Measurements from ENCODE around the gene PLCH1. TPM values are rescaled to one million over a fixed set of nuclear protein-coding genes. Genes with fewer than 3 reads are reported as not detected.

Gene PLCH1
- total and polyA plus RNA-seq, 2 experiments from 2014 or later, result 8.1 to 25.3 TPM

DNA sequence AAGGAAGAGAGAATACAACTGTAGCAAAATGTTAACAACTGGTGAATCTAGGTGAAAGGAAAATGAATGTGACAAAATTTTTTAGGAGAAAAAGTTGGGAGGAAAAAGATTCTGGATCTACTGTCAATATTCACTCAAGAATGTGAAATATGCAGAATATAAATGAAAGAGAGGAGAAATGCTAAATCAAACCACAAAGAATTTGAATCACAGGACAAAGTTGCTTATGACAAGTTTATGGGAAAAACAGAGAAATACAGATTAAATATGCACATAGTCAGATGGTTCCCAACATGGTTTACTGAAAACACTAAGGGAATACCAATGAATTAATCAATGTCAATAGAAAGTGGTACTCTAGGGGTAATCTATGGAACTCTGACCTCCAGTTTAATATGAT is 33.6 kb upstream of the PLCH1 start (continued):
- TF ChIP-seq, protein P1, sequence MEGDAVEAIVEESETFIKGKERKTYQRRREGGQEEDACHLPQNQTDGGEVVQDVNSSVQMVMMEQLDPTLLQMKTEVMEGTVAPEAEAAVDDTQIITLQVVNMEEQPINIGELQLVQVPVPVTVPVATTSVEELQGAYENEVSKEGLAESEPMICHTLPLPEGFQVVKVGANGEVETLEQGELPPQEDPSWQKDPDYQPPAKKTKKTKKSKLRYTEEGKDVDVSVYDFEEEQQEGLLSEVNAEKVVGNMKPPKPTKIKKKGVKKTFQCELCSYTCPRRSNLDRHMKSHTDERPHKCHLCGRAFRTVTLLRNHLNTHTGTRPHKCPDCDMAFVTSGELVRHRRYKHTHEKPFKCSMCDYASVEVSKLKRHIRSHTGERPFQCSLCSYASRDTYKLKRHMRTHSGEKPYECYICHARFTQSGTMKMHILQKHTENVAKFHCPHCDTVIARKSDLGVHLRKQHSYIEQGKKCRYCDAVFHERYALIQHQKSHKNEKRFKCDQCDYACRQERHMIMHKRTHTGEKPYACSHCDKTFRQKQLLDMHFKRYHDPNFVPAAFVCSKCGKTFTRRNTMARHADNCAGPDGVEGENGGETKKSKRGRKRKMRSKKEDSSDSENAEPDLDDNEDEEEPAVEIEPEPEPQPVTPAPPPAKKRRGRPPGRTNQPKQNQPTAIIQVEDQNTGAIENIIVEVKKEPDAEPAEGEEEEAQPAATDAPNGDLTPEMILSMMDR (conservative IDR thresholded peaks at IDR 0.05; ENCODE audit: low read depth in 2 of 2), result no peak
- TF ChIP-seq JUNB (IDR thresholded peaks at IDR 0.05; ENCODE audit: unreplicated experiment) (no peak), POLR2AphosphoS5 (IDR thresholded peaks at IDR 0.05; ENCODE audit: low read depth) (no peak), ZNF331 (CRISPR knock-in tag; IDR thresholded peaks at IDR 0.05; ENCODE audit: low read depth) (no peak)

- Mint-ChIP-seq H3K9me3 (peaks cover 24% of the 10 kb centered on the region), H3K36me3 (ENCODE audit: low read depth) (peaks cover 30% of the 10 kb centered on the region), H3K4me1 (no peaks in the 10 kb centered on the region), H3K27me3 (ENCODE audit: insufficient read depth, low read depth, poor library complexity) (no peaks in the 10 kb centered on the region), H3K27ac (no peak overlapping the region), H3K4me3 (no peak overlapping the region)
- Histone ChIP-seq H3K27ac (ENCODE audit: low read depth) (no peak overlapping the region), H3K4me1 (ENCODE audit: insufficient read depth) (no peaks in the 10 kb centered on the region), H3F3A (replicated peaks; ENCODE audit: low read depth) (no peaks in the 10 kb centered on the region), H3K9me2 (ENCODE audit: insufficient read depth) (no peaks in the 10 kb centered on the region), H3K27me3 (ENCODE audit: insufficient read depth) (no peaks in the 10 kb centered on the region), H3K36me3 (ENCODE audit: insufficient read depth) (no peaks in the 10 kb centered on the region), H3K4me3 (no peak overlapping the region), H4K20me1 (replicated peaks; ENCODE audit: insufficient read depth) (no peaks in the 10 kb centered on the region), H3K4me2 (no peak overlapping the region), H3K79me2 (replicated peaks; ENCODE audit: insufficient read depth) (no peaks in the 10 kb centered on the region), H2AFZ (no peak overlapping the region)
- DNase-seq (ENCODE audit: low spot score) (no peak), ATAC-seq (no peak)
- TF ChIP-seq ZNF331 (CRISPR knock-in tag; IDR thresholded peaks at IDR 0.05; ENCODE audit: low read depth) (no peak), JUNB (IDR thresholded peaks at IDR 0.05; ENCODE audit: unreplicated experiment) (no peak), POLR2AphosphoS5 (IDR thresholded peaks at IDR 0.05; ENCODE audit: low read depth) (no peak), STAT1 (IDR thresholded peaks at IDR 0.05; ENCODE audit: unreplicated experiment) (no peak), CREB1 (CRISPR knock-in tag; IDR thresholded peaks at IDR 0.05; ENCODE audit: low read depth) (no peak), ETS1 (IDR thresholded peaks at IDR 0.05) (no peak), ZNF114 (CRISPR knock-in tag; IDR thresholded peaks at IDR 0.05) (no peak), EZH2 (IDR thresholded peaks at IDR 0.05; ENCODE audit: low read depth, unreplicated experiment) (no peak), REST (IDR thresholded peaks at IDR 0.05; ENCODE audit: unreplicated experiment) (no peak), NANOG (IDR thresholded peaks at IDR 0.05; ENCODE audit: borderline replicate concordance) (no peak), EZH2phosphoT487 (IDR thresholded peaks at IDR 0.05; ENCODE audit: unreplicated experiment) (no peak)
- TF ChIP-seq, protein P2, sequence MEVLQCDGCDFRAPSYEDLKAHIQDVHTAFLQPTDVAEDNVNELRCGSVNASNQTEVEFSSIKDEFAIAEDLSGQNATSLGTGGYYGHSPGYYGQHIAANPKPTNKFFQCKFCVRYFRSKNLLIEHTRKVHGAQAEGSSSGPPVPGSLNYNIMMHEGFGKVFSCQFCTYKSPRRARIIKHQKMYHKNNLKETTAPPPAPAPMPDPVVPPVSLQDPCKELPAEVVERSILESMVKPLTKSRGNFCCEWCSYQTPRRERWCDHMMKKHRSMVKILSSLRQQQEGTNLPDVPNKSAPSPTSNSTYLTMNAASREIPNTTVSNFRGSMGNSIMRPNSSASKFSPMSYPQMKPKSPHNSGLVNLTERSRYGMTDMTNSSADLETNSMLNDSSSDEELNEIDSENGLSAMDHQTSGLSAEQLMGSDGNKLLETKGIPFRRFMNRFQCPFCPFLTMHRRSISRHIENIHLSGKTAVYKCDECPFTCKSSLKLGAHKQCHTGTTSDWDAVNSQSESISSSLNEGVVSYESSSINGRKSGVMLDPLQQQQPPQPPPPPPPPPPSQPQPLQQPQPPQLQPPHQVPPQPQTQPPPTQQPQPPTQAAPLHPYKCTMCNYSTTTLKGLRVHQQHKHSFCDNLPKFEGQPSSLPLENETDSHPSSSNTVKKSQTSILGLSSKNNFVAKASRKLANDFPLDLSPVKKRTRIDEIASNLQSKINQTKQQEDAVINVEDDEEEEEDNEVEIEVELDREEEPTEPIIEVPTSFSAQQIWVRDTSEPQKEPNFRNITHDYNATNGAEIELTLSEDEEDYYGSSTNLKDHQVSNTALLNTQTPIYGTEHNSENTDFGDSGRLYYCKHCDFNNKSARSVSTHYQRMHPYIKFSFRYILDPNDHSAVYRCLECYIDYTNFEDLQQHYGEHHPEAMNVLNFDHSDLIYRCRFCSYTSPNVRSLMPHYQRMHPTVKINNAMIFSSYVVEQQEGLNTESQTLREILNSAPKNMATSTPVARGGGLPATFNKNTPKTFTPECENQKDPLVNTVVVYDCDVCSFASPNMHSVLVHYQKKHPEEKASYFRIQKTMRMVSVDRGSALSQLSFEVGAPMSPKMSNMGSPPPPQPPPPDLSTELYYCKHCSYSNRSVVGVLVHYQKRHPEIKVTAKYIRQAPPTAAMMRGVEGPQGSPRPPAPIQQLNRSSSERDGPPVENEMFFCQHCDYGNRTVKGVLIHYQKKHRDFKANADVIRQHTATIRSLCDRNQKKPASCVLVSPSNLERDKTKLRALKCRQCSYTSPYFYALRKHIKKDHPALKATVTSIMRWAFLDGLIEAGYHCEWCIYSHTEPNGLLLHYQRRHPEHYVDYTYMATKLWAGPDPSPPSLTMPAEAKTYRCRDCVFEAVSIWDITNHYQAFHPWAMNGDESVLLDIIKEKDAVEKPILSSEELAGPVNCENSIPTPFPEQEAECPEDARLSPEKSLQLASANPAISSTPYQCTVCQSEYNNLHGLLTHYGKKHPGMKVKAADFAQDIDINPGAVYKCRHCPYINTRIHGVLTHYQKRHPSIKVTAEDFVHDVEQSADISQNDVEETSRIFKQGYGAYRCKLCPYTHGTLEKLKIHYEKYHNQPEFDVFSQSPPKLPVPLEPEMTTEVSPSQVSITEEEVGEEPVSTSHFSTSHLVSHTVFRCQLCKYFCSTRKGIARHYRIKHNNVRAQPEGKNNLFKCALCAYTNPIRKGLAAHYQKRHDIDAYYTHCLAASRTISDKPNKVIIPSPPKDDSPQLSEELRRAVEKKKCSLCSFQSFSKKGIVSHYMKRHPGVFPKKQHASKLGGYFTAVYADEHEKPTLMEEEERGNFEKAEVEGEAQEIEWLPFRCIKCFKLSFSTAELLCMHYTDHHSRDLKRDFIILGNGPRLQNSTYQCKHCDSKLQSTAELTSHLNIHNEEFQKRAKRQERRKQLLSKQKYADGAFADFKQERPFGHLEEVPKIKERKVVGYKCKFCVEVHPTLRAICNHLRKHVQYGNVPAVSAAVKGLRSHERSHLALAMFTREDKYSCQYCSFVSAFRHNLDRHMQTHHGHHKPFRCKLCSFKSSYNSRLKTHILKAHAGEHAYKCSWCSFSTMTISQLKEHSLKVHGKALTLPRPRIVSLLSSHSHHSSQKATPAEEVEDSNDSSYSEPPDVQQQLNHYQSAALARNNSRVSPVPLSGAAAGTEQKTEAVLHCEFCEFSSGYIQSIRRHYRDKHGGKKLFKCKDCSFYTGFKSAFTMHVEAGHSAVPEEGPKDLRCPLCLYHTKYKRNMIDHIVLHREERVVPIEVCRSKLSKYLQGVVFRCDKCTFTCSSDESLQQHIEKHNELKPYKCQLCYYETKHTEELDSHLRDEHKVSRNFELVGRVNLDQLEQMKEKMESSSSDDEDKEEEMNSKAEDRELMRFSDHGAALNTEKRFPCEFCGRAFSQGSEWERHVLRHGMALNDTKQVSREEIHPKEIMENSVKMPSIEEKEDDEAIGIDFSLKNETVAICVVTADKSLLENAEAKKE (CRISPR knock-in tag; IDR thresholded peaks at IDR 0.05), result no peak
These were observed 27.9 kb upstream of the PLCH1 start for GRCh38 chr3:155772801-155773200.
